Osteoblast (primary cell): ENCODE data around the gene CUL3. TPM values are rescaled to one million over a fixed set of nuclear protein-coding genes. Genes with fewer than 3 reads are reported as not detected.
"Not testable (repeated sequence)": the region's sequence is repeated elsewhere in the genome, so short reads cannot be mapped to it uniquely, and the experiment has no call there.

ENCODE experiments used
- DNase-seq: peaks from one replicate; pipeline ENCODE4 v3.0.0; 2011; ENCODE audit warnings: low spot score, mixed read lengths; ENCODE audit not compliant: insufficient read length; ENCODE audit errors: missing footprints
- H2AFZ ChIP-seq: 2 replicates; pipeline ENCODE4 v1.6.0; 2011; ENCODE audit warnings: mild to moderate bottlenecking, low read length
- H3K27ac ChIP-seq: 2 replicates; pipeline ENCODE4 v1.5.1; 2011; ENCODE audit warnings: mild to moderate bottlenecking, low read depth, low read length, moderate library complexity
- H3K27me3 ChIP-seq: 2 replicates; pipeline ENCODE4 v1.6.0; 2012; ENCODE audit warnings: mild to moderate bottlenecking, control low read depth, inconsistent platforms, low read length, moderate library complexity; ENCODE audit not compliant: insufficient read depth
- H3K36me3 ChIP-seq: 2 replicates; pipeline ENCODE4 v1.5.1; 2011; ENCODE audit warnings: mild to moderate bottlenecking, low read length, control low read depth, moderate library complexity; ENCODE audit not compliant: insufficient read depth
- H3K4me1 ChIP-seq: 2 replicates; pipeline ENCODE4 v1.5.1; 2011; ENCODE audit warnings: mild to moderate bottlenecking, low read length, control low read depth, moderate library complexity; ENCODE audit not compliant: insufficient read depth
- H3K4me2 ChIP-seq: 2 replicates; pipeline ENCODE4 v1.6.0; 2011; ENCODE audit warnings: mild to moderate bottlenecking, low read length; ENCODE audit not compliant: insufficient read depth
- H3K4me3 ChIP-seq: fragments of 200-600 bp; sonication (generic); 3 replicates; pipeline ENCODE4 v1.5.1; 2012; ENCODE audit warnings: mild to moderate bottlenecking, low read length, inconsistent platforms; ENCODE audit not compliant: insufficient read depth
- H3K79me2 ChIP-seq: 2 replicates; pipeline ENCODE4 v1.6.0; 2012; ENCODE audit warnings: mild to moderate bottlenecking, low read length, control low read depth, inconsistent platforms; ENCODE audit not compliant: insufficient read depth
- H3K9me3 ChIP-seq: 2 replicates; pipeline ENCODE4 v1.5.1; 2011; ENCODE audit warnings: low read depth, low read length, control low read depth
- H4K20me1 ChIP-seq: 2 replicates; pipeline ENCODE4 v1.6.0; 2012; ENCODE audit warnings: mild to moderate bottlenecking, low read length, control low read depth; ENCODE audit not compliant: insufficient read depth
- total RNA-seq: library from RNA; depleted of rRNA; stranded (reverse); fragments of >200 nt; gene quantifications from 2 replicates; pipeline ENCODE4 v1.2.3, GENCODE V29; 2012
- TF ChIP-seq, protein P1 (sequence below): IDR thresholded peaks from 2 replicates; pipeline ENCODE4 v1.5.1; 2011; ENCODE audit warnings: mild to moderate bottlenecking, low read depth, low read length, moderate library complexity; ENCODE audit errors: extremely low read depth

Gene CUL3
- total RNA-seq, 1 donor, result 64.4 TPM

GRCh38 chr2:224507789-224508188 is 77.4 kb downstream of the CUL3 start:
- Histone ChIP-seq H3K27ac (peak overlapping the region; percentile 20), H3K27me3 (no peaks in the 10 kb centered on the region), H3K4me1 (peaks cover 4% of the 10 kb centered on the region), H3K36me3 (peaks cover 44% of the 10 kb centered on the region), H2AFZ (no peak overlapping the region), H3K9me3 (no peaks in the 10 kb centered on the region), H3K79me2 (peaks cover 38% of the 10 kb centered on the region), H3K4me2 (no peak overlapping the region), H3K4me3 (no peak overlapping the region), H4K20me1 (no peaks in the 10 kb centered on the region)
- TF ChIP-seq, protein P1, sequence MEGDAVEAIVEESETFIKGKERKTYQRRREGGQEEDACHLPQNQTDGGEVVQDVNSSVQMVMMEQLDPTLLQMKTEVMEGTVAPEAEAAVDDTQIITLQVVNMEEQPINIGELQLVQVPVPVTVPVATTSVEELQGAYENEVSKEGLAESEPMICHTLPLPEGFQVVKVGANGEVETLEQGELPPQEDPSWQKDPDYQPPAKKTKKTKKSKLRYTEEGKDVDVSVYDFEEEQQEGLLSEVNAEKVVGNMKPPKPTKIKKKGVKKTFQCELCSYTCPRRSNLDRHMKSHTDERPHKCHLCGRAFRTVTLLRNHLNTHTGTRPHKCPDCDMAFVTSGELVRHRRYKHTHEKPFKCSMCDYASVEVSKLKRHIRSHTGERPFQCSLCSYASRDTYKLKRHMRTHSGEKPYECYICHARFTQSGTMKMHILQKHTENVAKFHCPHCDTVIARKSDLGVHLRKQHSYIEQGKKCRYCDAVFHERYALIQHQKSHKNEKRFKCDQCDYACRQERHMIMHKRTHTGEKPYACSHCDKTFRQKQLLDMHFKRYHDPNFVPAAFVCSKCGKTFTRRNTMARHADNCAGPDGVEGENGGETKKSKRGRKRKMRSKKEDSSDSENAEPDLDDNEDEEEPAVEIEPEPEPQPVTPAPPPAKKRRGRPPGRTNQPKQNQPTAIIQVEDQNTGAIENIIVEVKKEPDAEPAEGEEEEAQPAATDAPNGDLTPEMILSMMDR, result no peak
- DNase-seq, result peak; percentile 57

DNA sequence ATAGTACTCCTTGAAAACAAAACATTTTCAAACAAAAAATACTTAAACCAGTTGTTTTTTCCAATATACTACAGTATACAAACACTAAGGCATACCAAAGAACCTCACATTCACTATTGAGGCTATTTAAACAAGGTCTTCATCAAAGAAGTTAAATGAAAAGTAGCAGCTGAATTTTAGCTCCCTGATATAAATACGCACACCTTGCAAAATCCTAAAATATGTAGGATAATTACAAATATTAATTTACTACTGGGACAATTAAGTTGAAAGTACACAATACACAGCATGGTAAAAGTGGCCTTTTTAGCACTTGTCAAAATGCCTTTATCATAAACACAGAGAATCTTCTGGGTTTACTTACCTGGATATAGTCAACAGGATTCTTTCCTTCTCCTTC is 78.7 kb downstream of the CUL3 start:
- no peak for DNase-seq
- Histone ChIP-seq H4K20me1 (no peaks in the 10 kb centered on the region), H2AFZ (no peak overlapping the region), H3K4me2 (no peak overlapping the region), H3K27me3 (no peaks in the 10 kb centered on the region), H3K27ac (no peak overlapping the region), H3K9me3 (no peaks in the 10 kb centered on the region), H3K36me3 (peaks cover 48% of the 10 kb centered on the region), H3K4me1 (peaks cover 4% of the 10 kb centered on the region), H3K79me2 (peaks cover 30% of the 10 kb centered on the region), H3K4me3 (no peak overlapping the region)
- TF ChIP-seq, protein P1, result no peak

- H3K27me3 ChIP-seq, result no peaks in the 10 kb centered on the region
- no peak overlapping the region for H3K4me2 ChIP-seq
- H3K27ac ChIP-seq, result no peak overlapping the region
- H3K9me3 ChIP-seq, result no peaks in the 10 kb centered on the region
- peaks cover 49% of the 10 kb centered on the region for H3K36me3 ChIP-seq
- H3K4me1 ChIP-seq, result no peaks in the 10 kb centered on the region
- TF ChIP-seq, protein P1, result no peak
- DNase-seq, result no peak
- H4K20me1 ChIP-seq, result no peaks in the 10 kb centered on the region
- no peak overlapping the region for H2AFZ ChIP-seq
- H3K4me3 ChIP-seq, result no peak overlapping the region
- peaks cover 4% of the 10 kb centered on the region for H3K79me2 ChIP-seq
Measured at GRCh38 chr2:224498991-224499390, 86.2 kb downstream of the CUL3 start.

GRCh38 chr2:224492531-224492930 is 92.6 kb downstream of the CUL3 start:
- Histone ChIP-seq H3K79me2 (peaks cover 39% of the 10 kb centered on the region), H4K20me1 (no peaks in the 10 kb centered on the region), H3K27me3 (no peaks in the 10 kb centered on the region), H2AFZ (no peak overlapping the region), H3K4me2 (no peak overlapping the region), H3K36me3 (peaks cover 14% of the 10 kb centered on the region), H3K27ac (no peak overlapping the region), H3K4me1 (no peaks in the 10 kb centered on the region), H3K9me3 (no peaks in the 10 kb centered on the region), H3K4me3 (no peak overlapping the region)
- TF ChIP-seq, protein P1, result no peak
- DNase-seq, result no peak

DNA sequence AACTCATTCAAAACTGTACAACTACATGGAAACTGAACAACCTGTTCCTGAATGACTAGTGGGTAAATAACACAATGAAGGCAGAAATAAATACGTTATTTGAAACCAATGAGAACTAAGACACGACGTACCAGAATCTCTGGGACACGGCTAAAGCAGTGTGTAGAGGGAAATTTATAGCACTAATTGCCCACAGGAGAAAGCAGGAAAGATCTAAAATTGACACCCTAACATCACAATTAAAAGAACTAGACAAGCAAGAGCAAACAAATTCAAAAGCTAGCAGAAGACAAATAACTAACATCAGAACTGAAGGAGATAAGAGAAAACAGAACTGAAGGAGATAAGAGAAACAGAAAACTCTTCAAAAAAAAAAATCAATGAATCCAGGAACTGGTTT is 97.2 kb downstream of the CUL3 start:
- not testable (repeated sequence) for DNase-seq, H3K9me3 ChIP-seq, H3K27me3 ChIP-seq, H4K20me1 ChIP-seq, H3K36me3 ChIP-seq, H3K4me3 ChIP-seq, H3K27ac ChIP-seq, H3K4me2 ChIP-seq, H2AFZ ChIP-seq
- Histone ChIP-seq H3K79me2 (peaks cover 60% of the 10 kb centered on the region), H3K4me1 (peaks cover 15% of the 10 kb centered on the region)

DNA sequence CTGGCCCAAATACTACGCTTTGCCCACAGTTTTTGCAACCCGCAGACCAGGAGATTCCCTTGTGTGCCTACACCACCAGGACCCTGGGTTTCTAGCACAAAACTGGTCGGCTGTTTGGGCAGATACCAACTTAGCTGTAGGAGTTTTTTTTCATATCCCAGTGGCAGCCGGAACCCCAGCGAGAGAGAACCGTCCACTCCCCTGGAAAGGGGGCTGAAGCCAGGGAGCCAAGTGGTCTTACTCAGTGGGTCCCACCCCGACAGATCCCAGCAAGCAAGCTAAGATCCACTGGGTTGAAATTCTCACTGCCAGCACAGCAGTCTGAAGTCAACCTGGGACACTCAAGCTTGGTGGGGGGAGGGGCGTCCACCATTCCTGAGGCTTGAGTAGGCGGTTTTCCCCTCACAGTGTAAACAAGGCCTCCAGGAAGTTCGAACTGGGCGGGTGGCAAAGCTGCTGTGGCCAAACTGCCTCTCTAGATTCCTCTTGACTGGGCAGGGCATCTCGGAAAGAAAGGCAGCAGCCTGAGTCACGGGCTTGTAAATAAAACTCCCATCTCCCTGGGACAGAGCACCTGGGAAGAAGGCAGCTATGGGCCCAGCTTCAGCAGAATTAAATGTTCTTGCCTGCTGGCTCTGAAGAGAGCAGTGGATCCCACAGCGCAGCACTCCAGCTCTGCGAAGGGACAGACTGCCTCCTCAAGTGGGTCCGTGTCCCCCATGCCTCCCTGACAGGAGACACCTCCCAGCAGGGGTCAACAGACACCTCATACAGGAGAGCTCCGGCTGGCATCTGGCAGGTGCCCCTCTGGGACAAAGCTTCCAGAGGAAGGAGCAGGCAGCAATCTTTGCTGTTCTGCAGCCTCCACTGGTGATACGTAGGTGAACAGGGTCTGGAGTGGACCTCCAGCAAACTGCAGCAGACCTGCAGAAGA is 99.8 kb downstream of the CUL3 start:
- not testable (repeated sequence) for H3K9me3 ChIP-seq, H3K36me3 ChIP-seq, H2AFZ ChIP-seq, DNase-seq, H4K20me1 ChIP-seq, H3K27me3 ChIP-seq
- peak overlapping the region; percentile 28 for H3K4me3 ChIP-seq
- peaks cover 15% of the 10 kb centered on the region for H3K4me1 ChIP-seq
- peaks cover 42% of the 10 kb centered on the region for H3K79me2 ChIP-seq
- H3K27ac ChIP-seq, result peak overlapping the region; percentile 81
- H3K4me2 ChIP-seq, result peak overlapping the region; percentile 29
